ENCODE results near the gene CCNC.

Gene CCNC

DNA sequence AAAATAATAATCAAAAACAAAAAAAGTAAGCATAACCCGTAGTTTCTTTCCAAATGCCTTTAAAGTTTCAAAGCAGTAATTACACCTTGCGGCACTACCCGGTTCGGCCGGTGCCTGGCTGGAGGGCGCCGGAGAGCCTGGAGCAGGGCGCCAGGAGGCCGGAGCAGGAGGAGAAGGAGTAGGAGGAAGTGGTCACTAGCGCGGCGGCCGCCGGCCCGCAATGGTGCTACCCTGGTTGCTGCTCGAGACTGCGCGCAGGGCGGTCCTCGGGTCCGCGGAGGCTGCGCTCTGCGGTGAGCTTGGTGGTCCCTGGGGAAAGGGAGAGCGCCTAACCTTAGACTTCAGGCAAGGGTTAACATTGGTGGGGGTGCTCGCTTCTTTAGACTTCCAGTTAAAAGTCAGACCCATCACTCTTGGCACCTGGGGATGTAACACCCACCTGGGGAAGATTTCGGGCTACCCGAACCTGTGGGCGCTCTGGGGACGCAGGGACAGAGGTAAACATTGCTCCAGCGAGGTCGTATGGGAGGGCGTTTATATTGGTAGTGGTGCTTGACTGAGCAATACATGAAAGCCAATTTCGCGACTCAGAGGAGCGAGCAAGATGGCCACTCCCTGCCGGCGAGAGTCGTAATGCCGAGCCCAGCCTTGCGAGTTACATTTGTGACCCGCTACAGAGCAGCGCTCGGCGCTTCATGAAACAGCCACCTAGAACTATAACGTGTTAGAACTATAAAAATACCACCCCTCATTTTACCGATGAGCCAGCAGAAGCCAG lies 47.4 kb downstream of the CCNC start:
- TF ChIP-seq, protein P1, sequence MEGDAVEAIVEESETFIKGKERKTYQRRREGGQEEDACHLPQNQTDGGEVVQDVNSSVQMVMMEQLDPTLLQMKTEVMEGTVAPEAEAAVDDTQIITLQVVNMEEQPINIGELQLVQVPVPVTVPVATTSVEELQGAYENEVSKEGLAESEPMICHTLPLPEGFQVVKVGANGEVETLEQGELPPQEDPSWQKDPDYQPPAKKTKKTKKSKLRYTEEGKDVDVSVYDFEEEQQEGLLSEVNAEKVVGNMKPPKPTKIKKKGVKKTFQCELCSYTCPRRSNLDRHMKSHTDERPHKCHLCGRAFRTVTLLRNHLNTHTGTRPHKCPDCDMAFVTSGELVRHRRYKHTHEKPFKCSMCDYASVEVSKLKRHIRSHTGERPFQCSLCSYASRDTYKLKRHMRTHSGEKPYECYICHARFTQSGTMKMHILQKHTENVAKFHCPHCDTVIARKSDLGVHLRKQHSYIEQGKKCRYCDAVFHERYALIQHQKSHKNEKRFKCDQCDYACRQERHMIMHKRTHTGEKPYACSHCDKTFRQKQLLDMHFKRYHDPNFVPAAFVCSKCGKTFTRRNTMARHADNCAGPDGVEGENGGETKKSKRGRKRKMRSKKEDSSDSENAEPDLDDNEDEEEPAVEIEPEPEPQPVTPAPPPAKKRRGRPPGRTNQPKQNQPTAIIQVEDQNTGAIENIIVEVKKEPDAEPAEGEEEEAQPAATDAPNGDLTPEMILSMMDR (IDR thresholded peaks at IDR 0.05): peak; percentile 70

DNA sequence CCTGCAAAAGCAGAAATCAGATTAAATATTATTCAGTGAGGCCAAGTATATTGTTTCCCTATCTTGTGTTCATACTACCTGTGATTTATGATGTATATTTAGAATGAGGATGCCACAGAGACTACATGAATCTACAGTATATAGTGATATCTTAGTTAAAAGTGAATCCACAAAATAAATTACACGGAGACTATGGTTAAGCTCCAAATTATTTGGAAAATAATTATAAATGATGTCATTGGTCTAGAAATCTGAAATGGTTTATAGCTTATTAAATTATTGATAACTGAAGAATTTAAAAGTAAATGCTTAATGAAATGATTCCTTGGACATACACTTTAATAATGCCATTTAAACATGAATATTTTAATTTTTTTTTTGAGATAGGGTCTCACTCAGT lies 49.0 kb downstream of the CCNC start:
- TF ChIP-seq, protein P1 (IDR thresholded peaks at IDR 0.05): no peak

DNA sequence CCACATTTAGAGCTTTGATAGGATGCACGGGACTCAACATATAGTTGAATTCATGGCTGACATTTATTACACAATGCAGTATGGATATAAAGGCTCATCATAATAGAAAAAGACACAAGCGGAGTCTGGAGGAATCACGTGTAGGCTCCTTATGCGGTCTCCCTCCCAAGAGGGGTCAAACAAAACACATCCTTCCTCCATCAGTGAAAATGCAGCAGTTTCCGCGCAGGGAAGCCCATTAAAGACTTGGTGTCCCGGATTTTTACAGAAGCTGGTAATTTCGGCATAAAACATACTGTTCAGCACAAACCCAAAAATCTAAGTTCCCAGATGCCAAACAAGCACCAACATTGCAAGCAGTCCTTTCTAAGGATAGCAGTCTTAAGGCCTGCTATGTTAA lies 54.4 kb downstream of the CCNC start:
- TF ChIP-seq, protein P1 (IDR thresholded peaks at IDR 0.05): no peak

DNA sequence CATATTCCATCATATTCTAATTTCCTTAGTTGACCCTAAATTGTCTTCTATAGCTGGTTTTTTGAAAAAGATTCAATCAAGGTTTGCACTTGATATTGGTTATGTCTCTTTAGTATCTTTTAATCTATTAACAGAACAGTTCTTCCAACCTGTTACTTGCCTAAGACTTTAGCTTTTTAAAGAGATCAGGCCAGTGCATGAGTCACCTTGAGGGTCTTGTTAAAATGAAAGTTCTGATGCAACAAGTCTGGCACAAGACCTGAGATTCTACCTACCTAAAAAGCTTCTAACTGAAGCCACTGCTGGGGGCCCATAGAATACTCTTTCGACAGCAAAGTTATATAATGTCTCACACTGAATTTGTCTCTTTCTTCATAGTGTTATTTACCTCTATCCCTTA lies 56.4 kb downstream of the CCNC start:
- TF ChIP-seq, protein P1 (IDR thresholded peaks at IDR 0.05): no peak

DNA sequence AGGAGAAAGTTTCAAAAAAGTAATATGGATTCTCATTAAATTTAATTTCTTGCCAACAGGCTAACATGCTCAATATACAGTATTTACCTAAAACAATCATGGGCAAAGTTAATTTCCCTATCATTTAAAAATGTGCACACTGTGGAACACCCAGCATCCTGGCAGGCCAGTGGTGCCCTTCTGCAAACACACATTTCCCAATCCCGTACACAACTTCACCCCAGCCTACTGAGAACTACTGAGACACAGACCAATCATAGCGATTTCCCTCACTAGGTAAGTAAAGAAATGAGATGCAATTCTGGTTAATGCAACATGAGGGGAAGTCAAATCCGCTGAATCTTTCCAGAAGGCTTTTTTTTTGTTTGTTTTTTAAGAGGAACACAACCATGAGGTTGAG lies 60.8 kb downstream of the CCNC start:
- TF ChIP-seq, protein P1 (IDR thresholded peaks at IDR 0.05): no peak

DNA sequence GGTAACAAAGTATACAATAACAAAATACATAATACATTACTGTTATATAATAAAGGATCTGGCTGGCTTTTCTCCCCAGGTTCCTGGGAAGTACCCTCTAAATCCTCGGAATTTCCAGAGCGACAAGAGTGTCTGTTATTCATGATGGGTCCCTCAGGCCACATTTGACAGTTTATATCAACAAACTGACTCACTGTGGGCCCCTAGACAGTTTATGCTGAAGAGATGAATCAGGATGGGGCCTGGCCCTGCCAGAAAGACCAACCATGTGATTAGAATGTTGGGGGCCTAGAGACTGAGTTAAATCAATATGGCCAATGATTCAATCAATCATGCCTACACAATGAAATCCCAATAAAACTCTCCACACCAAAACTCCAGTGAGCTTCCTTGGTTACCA lies 66.7 kb downstream of the CCNC start:
- TF ChIP-seq, protein P1 (IDR thresholded peaks at IDR 0.05): no peak

DNA sequence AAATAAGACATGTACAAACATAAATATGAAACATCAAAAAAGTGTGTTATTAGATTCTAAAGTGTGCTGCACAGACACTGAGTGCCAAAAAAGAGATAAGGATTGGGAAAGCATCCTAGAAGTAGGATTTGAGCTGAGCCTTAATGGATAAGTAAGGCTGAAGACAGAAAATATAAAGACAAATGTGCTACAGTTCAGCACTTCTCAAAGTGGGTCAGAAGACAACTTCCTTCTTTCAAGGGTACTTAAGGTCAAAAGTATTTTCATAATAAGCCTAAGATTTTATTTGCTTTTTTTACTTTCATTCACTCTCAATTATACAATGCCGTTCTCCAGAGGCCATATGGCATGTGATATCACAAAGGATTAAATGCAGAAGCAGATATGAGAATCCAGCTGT lies 70.0 kb downstream of the CCNC start:
- TF ChIP-seq, protein P1 (IDR thresholded peaks at IDR 0.05): no peak

DNA sequence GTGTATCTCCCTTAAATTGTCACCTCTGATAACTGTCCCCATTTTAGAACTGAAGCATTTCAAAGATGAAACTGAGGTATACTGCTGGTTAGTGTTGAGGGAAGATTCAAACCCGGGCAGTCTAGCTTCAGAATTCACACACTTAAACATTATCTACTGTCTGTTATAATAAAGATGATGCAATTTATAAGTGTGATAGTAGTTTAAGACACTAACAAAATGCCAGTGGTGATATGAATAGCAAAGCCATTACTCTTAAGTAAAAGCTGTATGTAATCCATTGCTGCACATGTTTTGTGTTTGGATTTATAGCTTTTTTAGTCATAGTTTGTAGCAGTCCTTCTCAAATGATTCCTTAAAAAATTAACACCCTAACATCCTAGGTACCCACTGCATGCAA lies 73.0 kb downstream of the CCNC start:
- TF ChIP-seq, protein P1 (IDR thresholded peaks at IDR 0.05): no peak
